Tibial nerve (tissue), 3 donors: ENCODE measurements around the gene NNT.

Experiments
- CTCF ChIP-seq, 5 experiments: fragments of 200-600 bp in 3 of 5; fragments of 450-650 bp in 2 of 5; sonication (generic) in 3 of 5; IDR thresholded peaks; one replicate each; pipeline ENCODE4 v1.5.1; 2016 to 2019; ENCODE audit warnings: antibody characterized with exemption in 5 of 5, mild to moderate bottlenecking in 3 of 5, moderate library complexity in 2 of 5
- POLR2A ChIP-seq, 2 donors: fragments of 450-650 bp; IDR thresholded peaks; one replicate each; pipeline ENCODE4 v1.6.1; 2017; ENCODE audit warnings: antibody characterized with exemption in 2 of 2, mild to moderate bottlenecking in 2 of 2, moderate library complexity in 2 of 2

GRCh38 chr5:43642428-43642827, 39.4 kb downstream of the NNT start:
- TF ChIP-seq CTCF (IDR thresholded peaks at IDR 0.05), result no peak
- TF ChIP-seq POLR2A (IDR thresholded peaks at IDR 0.05), result no peak
